Activated naive CD8-positive, alpha-beta T cell treated with anti-CD3 and anti-CD28 coated beads for 36 hours (primary cell): ENCODE measurements around the gene VSTM4. TPM values are rescaled to one million over a fixed set of nuclear protein-coding genes. Genes with fewer than 3 reads are reported as not detected.

Experiments
- DNase-seq: peaks from one replicate; pipeline ENCODE4 v3.0.0; 2021
- H3K27ac Mint-ChIP-seq: one replicate; pipeline ENCODE4 v1.8.0; 2022; ENCODE audit warnings: mild to moderate bottlenecking, moderate library complexity, mixed read lengths
- H3K27me3 Mint-ChIP-seq: one replicate; pipeline ENCODE4 v1.8.0; 2022; ENCODE audit warnings: mild to moderate bottlenecking, mixed read lengths
- H3K36me3 Mint-ChIP-seq: one replicate; pipeline ENCODE4 v1.8.0; 2021; ENCODE audit warnings: mild to moderate bottlenecking, mixed read lengths
- H3K4me1 Mint-ChIP-seq: one replicate; pipeline ENCODE4 v1.8.0; 2021; ENCODE audit warnings: mixed read lengths
- H3K4me3 Mint-ChIP-seq: one replicate; pipeline ENCODE4 v1.8.0; 2022; ENCODE audit warnings: mild to moderate bottlenecking, moderate library complexity, mixed read lengths
- H3K9me3 Mint-ChIP-seq: one replicate; pipeline ENCODE4 v1.8.0; 2022; ENCODE audit warnings: mixed read lengths
- total RNA-seq, 2 experiments: library from RNA; stranded (reverse); gene quantifications; one replicate each; pipeline ENCODE4 v1.2.3, GENCODE V29; 2021

The VSTM4 gene
- total RNA-seq, 2 experiments from 2014 or later: not detected

- no peaks in the 10 kb centered on the region for H3K4me1 Mint-ChIP-seq
- no peaks in the 10 kb centered on the region for H3K9me3 Mint-ChIP-seq
- H3K27me3 Mint-ChIP-seq: peaks cover 5% of the 10 kb centered on the region
- H3K4me3 Mint-ChIP-seq: no peak overlapping the region
- H3K36me3 Mint-ChIP-seq: no peaks in the 10 kb centered on the region
- no peak overlapping the region for H3K27ac Mint-ChIP-seq
- no peak for DNase-seq
Observed at GRCh38 chr10:49012603-49013002, 102.7 kb downstream of the VSTM4 start.

- no peak for DNase-seq
- Mint-ChIP-seq H3K27ac (no peak overlapping the region), H3K4me3 (no peak overlapping the region), H3K27me3 (peaks cover 2% of the 10 kb centered on the region), H3K9me3 (no peaks in the 10 kb centered on the region), H3K36me3 (no peaks in the 10 kb centered on the region), H3K4me1 (no peaks in the 10 kb centered on the region)
Observed at GRCh38 chr10:49011756-49012155, 103.6 kb downstream of the VSTM4 start.

- H3K4me3 Mint-ChIP-seq: no peak overlapping the region
- H3K27me3 Mint-ChIP-seq: no peaks in the 10 kb centered on the region
- no peak overlapping the region for H3K27ac Mint-ChIP-seq
- no peaks in the 10 kb centered on the region for H3K4me1 Mint-ChIP-seq
- H3K9me3 Mint-ChIP-seq: no peaks in the 10 kb centered on the region
- H3K36me3 Mint-ChIP-seq: no peaks in the 10 kb centered on the region
- no peak for DNase-seq
Observed at GRCh38 chr10:49010865-49011264, 104.5 kb downstream of the VSTM4 start.

GRCh38 chr10:49010295-49010694, 105.0 kb downstream of the VSTM4 start:
- H3K27me3 Mint-ChIP-seq: no peaks in the 10 kb centered on the region
- no peak overlapping the region for H3K4me3 Mint-ChIP-seq
- DNase-seq: no peak
- no peaks in the 10 kb centered on the region for H3K4me1 Mint-ChIP-seq
- H3K9me3 Mint-ChIP-seq: no peaks in the 10 kb centered on the region
- H3K27ac Mint-ChIP-seq: no peak overlapping the region
- no peaks in the 10 kb centered on the region for H3K36me3 Mint-ChIP-seq

- Mint-ChIP-seq H3K27ac (no peak overlapping the region), H3K27me3 (no peaks in the 10 kb centered on the region), H3K4me3 (no peak overlapping the region), H3K36me3 (no peaks in the 10 kb centered on the region), H3K9me3 (no peaks in the 10 kb centered on the region), H3K4me1 (no peaks in the 10 kb centered on the region)
- no peak for DNase-seq
Observed at GRCh38 chr10:49009199-49009979, 105.9 kb downstream of the VSTM4 start.

- Mint-ChIP-seq H3K36me3 (no peaks in the 10 kb centered on the region), H3K27me3 (no peaks in the 10 kb centered on the region), H3K27ac (no peak overlapping the region), H3K9me3 (no peaks in the 10 kb centered on the region), H3K4me3 (no peak overlapping the region), H3K4me1 (no peaks in the 10 kb centered on the region)
- no peak for DNase-seq
Observed at GRCh38 chr10:49008505-49009198, 106.7 kb downstream of the VSTM4 start.

- Mint-ChIP-seq H3K4me1 (no peaks in the 10 kb centered on the region), H3K27ac (no peak overlapping the region), H3K4me3 (no peak overlapping the region), H3K9me3 (no peaks in the 10 kb centered on the region), H3K27me3 (no peaks in the 10 kb centered on the region), H3K36me3 (no peaks in the 10 kb centered on the region)
- no peak for DNase-seq
Observed at GRCh38 chr10:49008091-49008490, 107.2 kb downstream of the VSTM4 start.

- DNase-seq: no peak
- H3K4me1 Mint-ChIP-seq: no peaks in the 10 kb centered on the region
- H3K27me3 Mint-ChIP-seq: no peaks in the 10 kb centered on the region
Observed at GRCh38 chr10:49007129-49007528, 108.2 kb downstream of the VSTM4 start.

GRCh38 chr10:49005270-49005669, 110.1 kb downstream of the VSTM4 start:
- Mint-ChIP-seq H3K27me3 (no peaks in the 10 kb centered on the region), H3K4me3 (no peak overlapping the region), H3K9me3 (no peaks in the 10 kb centered on the region), H3K4me1 (no peaks in the 10 kb centered on the region), H3K27ac (no peak overlapping the region), H3K36me3 (no peaks in the 10 kb centered on the region)
- DNase-seq: no peak

More at GRCh38 chr10:49007129-49007528, 108.2 kb downstream of the VSTM4 start:
- H3K36me3 Mint-ChIP-seq: no peaks in the 10 kb centered on the region
- no peak overlapping the region for H3K27ac Mint-ChIP-seq
- no peaks in the 10 kb centered on the region for H3K9me3 Mint-ChIP-seq
- no peak overlapping the region for H3K4me3 Mint-ChIP-seq

- no peak for DNase-seq
- H3K36me3 Mint-ChIP-seq: no peaks in the 10 kb centered on the region
Observed at GRCh38 chr10:49001870-49002672, 113.3 kb downstream of the VSTM4 start.

GRCh38 chr10:49001402-49001801, 113.9 kb downstream of the VSTM4 start:
- DNase-seq: no peak
- Mint-ChIP-seq H3K36me3 (no peaks in the 10 kb centered on the region), H3K4me1 (no peaks in the 10 kb centered on the region), H3K4me3 (no peak overlapping the region), H3K27me3 (no peaks in the 10 kb centered on the region), H3K9me3 (no peaks in the 10 kb centered on the region), H3K27ac (no peak overlapping the region)

More at GRCh38 chr10:49001870-49002672, 113.3 kb downstream of the VSTM4 start:
- Mint-ChIP-seq H3K9me3 (no peaks in the 10 kb centered on the region), H3K27ac (no peak overlapping the region), H3K27me3 (no peaks in the 10 kb centered on the region), H3K4me1 (no peaks in the 10 kb centered on the region), H3K4me3 (no peak overlapping the region)

- no peak overlapping the region for H3K4me3 Mint-ChIP-seq
- no peak overlapping the region for H3K27ac Mint-ChIP-seq
- no peak for DNase-seq
- H3K36me3 Mint-ChIP-seq: no peaks in the 10 kb centered on the region
- no peaks in the 10 kb centered on the region for H3K4me1 Mint-ChIP-seq
- H3K27me3 Mint-ChIP-seq: no peaks in the 10 kb centered on the region
- H3K9me3 Mint-ChIP-seq: no peaks in the 10 kb centered on the region
Observed at GRCh38 chr10:49000437-49001398, 114.6 kb downstream of the VSTM4 start.

GRCh38 chr10:48999346-48999745, 116.0 kb downstream of the VSTM4 start:
- H3K27me3 Mint-ChIP-seq: no peaks in the 10 kb centered on the region
- no peak overlapping the region for H3K4me3 Mint-ChIP-seq
- no peaks in the 10 kb centered on the region for H3K36me3 Mint-ChIP-seq
- no peak overlapping the region for H3K27ac Mint-ChIP-seq
- DNase-seq: no peak
- H3K9me3 Mint-ChIP-seq: no peaks in the 10 kb centered on the region
- no peaks in the 10 kb centered on the region for H3K4me1 Mint-ChIP-seq

- Mint-ChIP-seq H3K27ac (no peak overlapping the region), H3K27me3 (no peaks in the 10 kb centered on the region), H3K36me3 (no peaks in the 10 kb centered on the region), H3K9me3 (no peaks in the 10 kb centered on the region), H3K4me3 (no peak overlapping the region), H3K4me1 (no peaks in the 10 kb centered on the region)
- DNase-seq: no peak
Observed at GRCh38 chr10:48996329-48996728, 119.0 kb downstream of the VSTM4 start.
